GM19023 (cell line): ENCODE measurements around the gene DYNLRB2.

Experiments
- ATAC-seq: cut with Tn5 transposase; IDR thresholded peaks from one replicate; pipeline ENCODE4 v1.9.1; 2021; ENCODE audit warnings: mild to moderate bottlenecking, moderate library complexity; ENCODE audit not compliant: unreplicated experiment

DYNLRB2 gene

DNA sequence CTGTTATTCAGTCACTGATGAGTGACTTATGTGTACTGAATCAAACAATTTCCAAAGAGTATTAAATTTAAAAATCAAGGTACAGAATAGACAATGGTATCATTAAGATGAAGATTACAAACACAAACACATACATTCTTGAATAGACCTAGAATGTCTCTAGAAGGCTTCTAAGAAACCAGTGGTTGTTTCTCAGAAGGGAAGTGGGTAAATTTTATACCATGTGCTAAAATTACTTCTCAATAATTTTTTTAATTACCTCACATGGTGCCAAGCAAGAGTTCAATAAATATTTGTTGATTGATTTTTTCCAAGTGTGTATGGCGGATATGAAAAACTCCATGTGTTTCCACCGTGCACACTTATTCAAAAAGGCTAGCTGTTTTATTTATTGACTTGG lies 6.4 kb downstream of the DYNLRB2 start:
- no peak for ATAC-seq

DNA sequence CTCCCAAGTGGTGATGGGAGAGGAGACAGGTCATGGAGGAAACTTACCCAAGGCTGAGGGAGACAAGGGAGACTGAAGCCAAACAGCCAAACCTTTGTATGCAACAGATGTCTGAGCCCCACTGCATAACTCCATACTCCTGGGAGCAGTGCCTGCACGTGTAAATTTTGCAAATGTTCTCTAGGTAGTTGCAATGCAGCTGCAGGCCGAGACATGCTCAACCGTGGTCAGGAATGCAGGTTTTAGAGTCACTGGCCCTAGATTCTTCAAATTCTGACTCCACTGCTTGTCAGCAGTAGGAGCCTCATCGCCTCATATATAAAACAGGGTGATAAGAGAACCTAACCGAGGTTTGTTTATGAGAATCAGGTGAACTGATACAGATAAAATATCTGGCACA lies 11.5 kb downstream of the DYNLRB2 start:
- no peak for ATAC-seq

DNA sequence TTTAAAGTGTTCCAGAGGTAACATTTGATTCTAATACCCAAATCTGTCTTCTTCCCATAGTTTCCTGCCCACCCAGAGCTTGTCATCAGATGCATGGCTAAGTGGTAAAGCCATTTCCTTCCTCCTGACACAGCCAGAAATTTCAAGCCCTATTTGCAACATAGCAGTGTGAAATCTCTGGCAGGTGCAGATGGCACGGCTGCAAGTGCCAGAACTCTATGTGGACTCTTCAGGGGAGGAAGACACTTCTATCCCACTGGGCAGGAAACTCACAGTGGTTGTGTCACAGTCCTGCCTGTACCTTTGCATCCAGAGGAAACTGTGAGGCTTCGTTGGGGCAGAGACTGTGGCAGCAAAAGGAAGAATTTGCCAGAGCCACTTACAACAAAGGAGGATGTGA lies 13.2 kb downstream of the DYNLRB2 start:
- no peak for ATAC-seq

DNA sequence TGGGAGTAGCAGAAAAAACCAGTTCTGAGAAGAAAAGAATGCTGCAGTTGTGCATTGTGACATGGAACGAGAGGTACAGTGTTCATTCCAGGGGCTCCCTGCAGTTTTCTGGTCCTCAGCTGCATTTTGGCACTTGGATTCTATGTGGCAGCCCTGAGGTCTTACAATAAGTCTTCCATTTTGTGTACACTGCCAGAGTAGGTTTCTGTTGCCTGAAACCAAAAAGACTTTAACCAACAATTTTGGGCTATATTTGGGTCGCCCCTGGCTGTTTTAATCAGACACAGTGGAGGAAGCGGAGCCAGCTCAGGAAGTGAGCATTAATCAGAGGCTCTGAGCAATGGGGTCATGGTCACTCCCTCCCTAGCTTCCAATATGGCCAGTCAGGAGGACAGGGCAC lies 15.7 kb downstream of the DYNLRB2 start:
- no peak for ATAC-seq

DNA sequence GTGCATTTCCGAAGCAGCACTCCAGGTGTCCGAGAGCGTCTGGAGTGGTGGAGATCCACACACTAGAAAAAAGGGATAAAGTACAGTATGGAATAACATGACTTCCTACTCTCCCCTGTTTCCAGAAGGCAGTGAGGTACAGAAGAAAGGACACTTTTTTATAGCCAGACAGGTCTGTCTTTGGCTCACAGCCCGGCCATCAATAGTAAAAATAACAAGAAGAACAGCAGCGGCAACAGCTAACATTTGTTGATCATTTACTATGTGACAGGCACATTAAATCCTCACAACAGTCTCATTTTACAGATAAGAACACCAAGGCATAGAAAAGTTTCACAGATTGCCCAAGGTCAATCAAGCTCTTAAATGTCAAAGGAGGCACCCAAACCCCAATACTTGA lies 16.2 kb downstream of the DYNLRB2 start:
- ATAC-seq = no peak

DNA sequence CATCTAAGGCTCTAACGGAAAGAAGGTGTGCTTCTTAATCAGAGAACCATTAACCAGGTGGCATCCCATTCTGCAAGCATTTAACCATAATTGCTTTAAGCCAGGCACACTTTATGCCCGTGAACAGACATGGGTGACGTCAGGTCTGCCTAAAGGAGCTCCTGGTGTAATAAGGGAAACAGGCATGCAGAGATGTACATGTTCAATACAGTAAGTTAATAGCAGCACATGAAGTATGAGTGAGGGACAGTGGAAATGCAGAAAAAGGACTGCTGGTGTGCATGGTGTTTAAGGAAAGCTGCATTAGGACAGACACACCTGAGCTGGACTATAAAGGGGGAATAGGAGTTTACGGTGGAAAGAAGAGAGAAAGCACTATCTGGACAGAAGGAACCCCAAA lies 18.6 kb downstream of the DYNLRB2 start:
- no peak for ATAC-seq

DNA sequence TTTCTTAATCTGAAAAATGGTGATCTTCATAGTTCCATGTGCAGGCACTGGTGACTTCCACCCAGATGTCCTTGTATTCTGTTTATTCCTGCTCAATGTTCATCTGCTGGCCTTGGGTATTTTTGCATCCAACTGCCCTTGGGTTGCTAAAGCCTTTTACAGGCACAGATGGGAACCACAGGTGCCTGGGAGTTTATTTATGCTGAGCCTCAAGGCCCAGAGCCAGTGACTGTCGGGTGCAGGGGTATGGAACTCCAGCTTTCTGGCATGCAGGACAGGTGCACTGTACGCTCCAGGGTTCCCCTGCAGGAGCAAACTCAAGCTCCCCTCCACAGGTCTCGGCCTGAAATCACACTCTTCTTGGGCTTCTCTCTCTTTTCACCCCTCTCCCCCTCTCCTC lies 22.3 kb downstream of the DYNLRB2 start:
- no peak for ATAC-seq

DNA sequence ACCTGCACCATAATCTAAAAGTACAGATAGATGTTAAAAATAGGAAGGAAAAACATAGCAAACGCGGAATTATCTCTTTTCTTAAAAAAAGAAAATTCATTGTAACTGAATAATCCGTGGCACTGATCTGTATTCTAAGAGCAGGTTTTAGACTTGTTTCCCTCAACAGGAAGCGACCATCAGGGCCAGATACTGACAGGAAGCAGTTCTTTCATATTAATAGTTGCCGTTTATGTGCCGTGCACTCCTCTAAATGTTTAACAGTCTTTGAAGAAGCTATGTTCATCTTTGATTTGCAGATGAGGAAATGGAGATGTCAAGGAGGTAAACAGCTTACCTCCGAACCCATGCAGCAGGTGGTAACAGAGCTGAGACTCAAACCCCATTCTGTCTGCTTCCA lies 23.6 kb downstream of the DYNLRB2 start:
- no peak for ATAC-seq

DNA sequence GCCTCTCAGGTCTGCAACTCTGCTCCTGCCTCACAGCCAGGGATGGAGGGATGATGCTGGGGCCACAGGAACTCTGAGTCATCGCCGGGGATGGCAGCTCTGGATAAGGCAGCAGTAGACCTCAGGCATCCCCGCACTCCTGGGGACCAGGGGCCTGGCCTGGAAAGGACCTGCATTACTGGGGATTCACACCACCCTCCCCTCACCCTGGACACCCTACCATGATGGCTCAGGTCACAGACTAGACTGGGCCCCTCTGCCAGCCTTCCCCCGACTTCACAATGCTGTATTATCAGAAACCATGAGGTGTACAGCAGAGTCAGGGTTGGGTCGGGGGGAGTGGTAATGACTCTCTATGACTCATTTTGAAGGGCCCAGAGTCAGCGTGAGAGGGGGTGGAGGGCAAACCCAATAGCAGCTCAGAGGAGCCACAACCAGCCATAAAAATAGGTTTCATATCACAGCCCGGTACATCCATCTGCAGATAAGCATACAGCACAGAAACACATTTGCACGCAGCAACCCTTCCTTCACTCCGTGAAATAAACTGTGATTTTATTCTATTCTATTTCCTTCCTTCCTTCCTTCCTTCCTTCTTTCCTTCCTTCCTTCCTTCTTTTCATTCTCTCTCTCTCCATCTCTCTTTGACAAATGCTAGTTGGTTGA lies 28.8 kb downstream of the DYNLRB2 start:
- ATAC-seq = peak; percentile 58

DNA sequence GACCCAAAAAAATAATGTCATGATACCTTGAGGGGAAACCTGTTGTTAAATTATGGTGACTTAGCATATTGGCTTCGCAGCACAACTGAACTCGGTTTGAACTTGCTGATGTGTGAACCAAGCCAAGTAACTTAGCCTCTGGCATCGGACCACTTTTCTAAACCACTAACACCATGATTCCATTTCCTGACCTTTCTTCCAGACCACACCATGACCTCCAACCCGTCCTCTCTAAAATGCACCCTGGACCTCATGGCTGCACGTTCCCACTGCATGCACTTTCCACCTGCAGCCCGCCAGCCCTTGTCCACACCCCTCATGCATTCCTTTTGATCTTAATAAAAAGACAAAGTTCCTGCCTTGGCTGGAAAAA lies 29.3 kb downstream of the DYNLRB2 start:
- no peak for ATAC-seq

DNA sequence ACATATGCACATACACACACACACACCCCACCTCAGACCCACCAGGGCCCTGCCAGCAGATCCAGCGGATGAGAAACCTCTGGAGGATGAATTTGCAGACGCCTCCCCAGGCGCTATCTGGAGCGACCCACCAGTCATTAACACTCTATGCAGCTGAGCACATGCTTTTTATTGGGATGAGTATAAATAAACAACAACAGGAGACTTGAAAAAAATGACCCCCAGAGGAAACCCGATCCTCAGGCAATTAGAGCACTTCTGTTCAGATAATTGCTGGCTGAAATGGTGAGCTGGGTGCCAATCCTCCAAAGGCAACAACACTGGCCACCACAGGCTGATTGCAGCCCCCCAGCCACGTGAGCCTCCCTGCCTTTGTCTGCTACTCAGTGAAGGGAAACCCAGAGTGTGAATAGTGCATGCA lies 32.9 kb downstream of the DYNLRB2 start:
- no peak for ATAC-seq

DNA sequence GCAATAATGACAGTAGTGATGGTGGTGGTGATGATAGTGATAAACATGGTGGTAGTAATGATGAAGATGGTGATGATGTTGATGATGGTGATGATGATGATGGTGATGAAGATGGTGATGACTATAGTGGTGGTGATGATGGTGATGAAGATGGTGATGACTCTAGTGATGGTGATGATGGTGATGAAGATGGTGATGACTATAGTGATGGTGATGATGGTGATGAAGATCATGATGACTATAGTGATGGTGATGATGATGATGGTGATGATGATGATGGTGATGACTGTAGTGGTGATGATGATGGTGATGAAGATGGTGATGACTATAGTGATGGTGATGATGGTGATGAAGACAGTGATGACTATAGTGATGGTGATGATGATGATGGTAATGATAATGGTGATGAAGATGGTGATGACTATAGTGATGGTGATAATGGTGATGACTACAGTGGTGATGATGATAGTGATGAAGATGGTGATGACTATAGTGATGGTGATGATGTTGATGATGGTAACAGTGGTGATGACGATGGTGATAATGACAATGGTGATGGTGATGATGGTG lies 35.6 kb downstream of the DYNLRB2 start:
- ATAC-seq = no peak

DNA sequence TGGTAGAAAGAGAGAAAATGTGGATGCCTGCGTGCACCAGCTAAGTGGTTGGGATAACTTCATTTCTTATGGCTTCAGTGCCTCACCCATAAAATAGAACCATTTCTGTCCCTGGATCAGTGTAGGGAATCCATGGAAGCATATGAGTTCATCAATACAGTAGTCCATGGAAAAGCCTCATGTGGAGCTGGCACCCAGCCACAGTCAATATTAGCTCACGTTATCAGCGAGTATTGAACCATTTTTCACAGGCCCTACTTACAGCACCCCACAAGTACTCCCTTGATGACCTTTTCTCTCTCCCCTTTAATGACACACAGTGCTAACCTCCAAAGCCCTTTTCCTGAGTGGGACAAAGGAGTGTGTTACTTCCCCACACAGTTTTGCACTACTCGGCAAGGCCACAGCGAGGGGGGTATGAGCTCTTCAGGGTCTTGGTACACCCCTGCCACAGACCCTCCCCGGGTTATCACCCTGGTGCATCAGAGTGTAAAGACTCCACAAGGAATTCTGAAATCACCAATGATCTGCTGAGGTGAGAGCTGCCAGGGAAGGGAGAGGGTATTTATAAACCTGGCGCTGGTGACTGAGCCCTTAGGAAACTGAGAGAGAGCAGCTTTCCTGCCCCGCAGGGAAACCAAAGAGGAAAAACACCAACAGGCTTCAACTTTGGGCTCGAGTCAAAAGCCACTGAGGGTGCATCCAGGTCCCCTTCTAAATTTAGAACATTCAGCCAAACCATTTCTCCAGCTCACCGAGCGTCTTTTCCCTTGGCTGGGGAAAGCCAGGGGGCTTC lies 36.9 kb downstream of the DYNLRB2 start:
- no peak for ATAC-seq

DNA sequence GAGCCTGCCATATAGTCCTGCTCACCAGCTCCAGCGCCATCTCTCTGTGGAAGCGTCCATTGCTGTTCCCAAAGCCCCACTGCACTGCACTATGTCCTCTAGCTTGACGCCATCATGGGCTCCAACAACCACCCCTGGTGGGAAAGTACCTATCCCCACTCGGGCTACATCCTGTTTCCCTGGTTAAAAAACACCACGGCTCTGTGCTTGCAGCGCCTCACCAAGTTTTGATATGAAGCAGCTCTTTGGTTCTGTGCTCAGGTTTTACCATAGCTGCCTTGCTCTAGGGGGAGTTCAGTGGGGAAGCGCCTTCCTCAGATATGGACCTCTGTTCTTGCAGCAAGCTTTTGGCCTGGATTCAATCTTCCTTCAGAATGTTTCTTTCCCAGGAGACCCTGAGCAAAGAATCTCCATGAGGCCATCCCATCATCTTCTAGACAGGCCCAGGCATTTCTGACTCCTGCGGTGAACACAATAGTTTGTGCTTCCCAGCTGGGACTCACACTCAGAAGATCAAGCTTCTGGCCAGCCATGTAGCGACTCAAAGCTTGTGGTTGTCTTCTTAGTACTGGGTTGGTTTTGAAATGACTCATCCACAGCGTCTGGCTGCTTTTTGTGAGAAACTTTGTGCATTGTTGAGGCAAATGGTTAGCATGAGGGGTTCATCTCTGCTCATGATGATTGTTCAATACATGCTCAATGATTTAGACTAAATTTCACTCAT lies 39.5 kb downstream of the DYNLRB2 start:
- ATAC-seq = peak; percentile 83

DNA sequence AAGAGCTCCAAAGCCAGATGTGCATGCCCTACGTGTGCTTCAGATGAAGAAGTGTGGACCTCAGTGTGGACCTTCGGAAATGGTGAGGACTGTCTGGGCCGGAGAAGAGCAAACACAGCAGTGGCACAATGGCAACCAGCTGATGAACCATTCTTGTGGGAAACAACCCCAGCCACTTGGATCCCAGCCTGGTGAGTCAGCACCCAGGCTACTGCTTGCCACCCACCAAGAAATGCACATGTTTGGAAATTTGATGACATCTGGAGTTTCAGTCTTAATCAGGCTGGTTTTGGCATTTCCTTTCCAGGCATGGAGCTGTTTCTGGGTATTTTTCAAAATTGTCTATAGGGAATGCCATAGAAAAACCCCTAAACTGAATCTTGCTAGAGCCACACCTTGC lies 42.7 kb downstream of the DYNLRB2 start:
- no peak for ATAC-seq

DNA sequence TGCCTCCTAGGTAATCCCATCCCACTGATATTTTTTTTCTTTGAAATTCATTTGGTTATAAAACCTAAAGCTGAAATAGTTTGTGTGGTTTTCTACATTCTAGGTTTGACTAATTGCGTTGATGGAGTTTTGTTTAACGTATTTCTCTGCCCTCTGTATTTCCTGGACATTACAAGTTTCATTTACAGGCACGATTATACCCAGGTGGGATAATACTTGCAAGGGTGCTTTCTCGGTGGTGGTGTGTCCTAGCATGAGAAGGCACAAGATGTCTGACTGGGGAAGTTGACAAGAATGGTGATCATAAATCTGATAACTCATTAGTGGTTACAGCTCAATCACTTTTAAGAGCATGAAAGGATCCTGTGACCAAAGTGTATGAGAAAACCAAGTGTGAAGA lies 45.0 kb downstream of the DYNLRB2 start:
- ATAC-seq = no peak

DNA sequence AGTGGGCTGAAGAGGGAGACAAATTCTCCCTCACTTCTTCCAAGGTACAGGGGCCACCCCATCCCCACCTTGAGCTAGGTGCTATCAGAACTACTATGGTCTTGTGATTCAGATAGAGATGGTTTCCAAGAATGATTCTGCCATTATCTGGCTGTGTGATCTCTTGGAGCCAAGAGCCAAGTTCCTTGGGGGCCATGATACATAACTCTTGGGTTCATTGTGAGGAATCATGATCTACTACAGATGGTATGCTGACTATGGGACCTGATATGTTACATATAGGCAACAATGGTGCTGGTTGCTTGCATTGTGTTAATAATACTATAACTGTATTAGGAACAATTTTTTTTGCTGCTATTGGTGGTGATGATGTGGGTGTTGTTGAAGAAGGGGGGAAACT lies 45.7 kb downstream of the DYNLRB2 start:
- ATAC-seq = no peak

DNA sequence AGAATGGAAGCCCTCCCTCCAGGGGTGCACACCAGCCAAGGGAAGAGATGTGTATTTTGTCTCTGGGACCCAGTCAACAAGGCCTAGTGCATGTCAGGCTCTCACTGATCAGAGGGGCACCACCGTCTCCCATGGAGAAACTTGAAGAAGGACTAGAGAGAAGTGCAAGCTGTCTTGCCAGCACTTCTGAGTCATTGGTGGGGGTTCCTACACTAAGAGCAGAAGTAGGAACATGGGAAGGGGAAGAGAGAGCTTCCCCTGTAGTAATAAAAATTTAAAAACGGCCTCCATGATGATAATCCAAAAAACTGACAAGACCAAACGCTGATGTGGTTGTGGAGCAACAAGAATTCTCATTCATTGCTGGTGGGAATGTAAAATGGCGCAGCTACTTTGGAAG lies 46.3 kb downstream of the DYNLRB2 start:
- no peak for ATAC-seq

DNA sequence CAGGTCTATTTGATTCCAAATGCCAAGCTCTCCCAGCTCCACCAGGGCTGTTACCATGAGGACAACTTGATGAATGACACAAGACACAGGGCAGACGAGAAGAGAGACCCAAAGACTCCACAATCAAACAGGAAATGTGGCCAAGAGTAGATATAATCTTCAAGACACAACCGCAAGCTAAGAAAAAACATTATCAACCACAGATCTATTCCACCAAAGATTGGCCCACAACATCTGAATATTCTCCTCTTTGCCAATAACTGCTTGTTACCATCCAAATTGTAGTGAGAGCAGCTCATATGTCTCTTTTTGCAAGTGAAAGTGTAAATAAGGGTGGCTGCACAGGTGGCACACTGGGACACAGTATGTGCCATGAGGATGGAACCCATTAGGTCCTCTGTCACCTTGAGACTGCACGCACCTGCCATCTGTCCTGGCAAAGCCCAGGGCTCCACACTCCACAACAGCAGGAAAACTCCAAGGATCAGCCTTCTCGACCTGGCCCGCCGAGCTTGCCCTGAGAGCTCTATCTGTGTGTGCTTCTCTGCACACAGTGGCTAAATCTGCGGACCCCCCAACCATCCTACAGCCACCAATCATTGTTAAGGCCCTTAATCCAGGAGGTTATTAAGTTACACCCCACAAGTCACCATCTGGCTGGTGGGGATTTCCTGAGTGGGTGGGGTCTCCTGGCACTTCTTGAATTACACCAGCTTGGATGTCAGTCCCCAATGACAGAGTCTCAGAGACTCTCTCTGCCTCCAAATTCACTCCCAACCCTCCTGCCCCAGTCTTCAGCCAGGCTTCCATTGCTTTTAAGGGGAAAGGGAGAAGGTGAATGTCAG lies 50.5 kb downstream of the DYNLRB2 start:
- ATAC-seq = no peak

DNA sequence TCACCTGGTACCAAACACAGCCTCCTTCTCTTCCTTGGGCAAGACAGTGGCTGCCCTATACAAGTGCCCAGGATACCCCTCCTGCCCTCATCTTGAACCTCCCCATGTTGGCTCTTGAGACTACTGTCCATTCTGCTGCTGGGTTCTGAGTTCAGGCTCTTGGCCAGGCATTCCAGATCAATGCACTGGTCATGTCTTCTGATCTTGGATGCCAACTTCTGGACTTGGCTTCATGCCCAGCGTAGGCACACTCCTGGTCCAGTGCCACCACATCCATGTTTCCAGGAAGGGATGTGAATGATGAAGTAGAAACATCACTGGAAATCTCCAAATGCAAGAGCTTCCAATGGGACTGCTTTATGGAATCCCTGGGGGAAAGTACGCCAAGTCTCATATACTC lies 51.5 kb downstream of the DYNLRB2 start:
- no peak for ATAC-seq

DNA sequence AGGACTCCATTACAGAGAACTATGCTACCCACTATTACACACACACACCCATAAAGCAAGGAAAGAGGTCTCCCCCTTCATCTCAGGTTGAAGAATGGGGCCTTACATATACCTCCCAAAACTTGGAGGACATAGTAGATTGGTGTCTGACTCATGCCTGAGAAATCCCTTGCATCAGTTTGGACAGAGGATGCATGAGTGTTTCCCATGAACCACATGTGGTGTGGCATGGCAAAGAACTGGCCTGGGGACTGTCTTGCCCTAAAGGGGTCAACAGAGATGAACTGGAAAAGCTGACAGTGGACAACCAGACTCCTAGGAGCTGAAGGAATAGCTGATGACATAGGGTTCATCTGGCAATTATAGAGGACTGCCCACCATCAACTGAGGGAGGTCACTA lies 54.0 kb downstream of the DYNLRB2 start:
- ATAC-seq = no peak
